ENCODE data around the gene KLC1. TPM values are rescaled to one million over a fixed set of nuclear protein-coding genes. Genes with fewer than 3 reads are reported as not detected.
A peak's percentile ranks its signal among the peaks of the same experiment; 100 is the strongest.

Gene KLC1
- total RNA-seq, 1 donor from 2014 or later: 211 TPM

- H3K27ac Mint-ChIP-seq (ENCODE audit: unreplicated experiment): no peak overlapping the region
- no peaks in the 10 kb centered on the region for H3K9me3 Mint-ChIP-seq (ENCODE audit: unreplicated experiment)
These were observed 54.1 kb downstream of the KLC1 start for GRCh38 chr14:103683139-103683538.

GRCh38 chr14:103684471-103684870 is 55.5 kb downstream of the KLC1 start:
- Mint-ChIP-seq H3K4me1 (ENCODE audit: unreplicated experiment) (peaks cover 24% of the 10 kb centered on the region), H3K27me3 (ENCODE audit: unreplicated experiment) (no peaks in the 10 kb centered on the region), H3K36me3 (ENCODE audit: unreplicated experiment) (peaks cover 61% of the 10 kb centered on the region), H3K9me3 (ENCODE audit: unreplicated experiment) (no peaks in the 10 kb centered on the region), H3K27ac (ENCODE audit: unreplicated experiment) (no peak overlapping the region), H3K4me3 (ENCODE audit: unreplicated experiment) (no peak overlapping the region)
- no peak for TF ChIP-seq CTCF (IDR thresholded peaks at IDR 0.05)
- DNase-seq (ENCODE audit: extremely low spot score, unreplicated experiment): no peak

More at GRCh38 chr14:103683139-103683538, 54.1 kb downstream of the KLC1 start:
- DNase-seq (ENCODE audit: extremely low spot score, unreplicated experiment): no peak
- H3K4me1 Mint-ChIP-seq (ENCODE audit: unreplicated experiment): peaks cover 26% of the 10 kb centered on the region
- peaks cover 60% of the 10 kb centered on the region for H3K36me3 Mint-ChIP-seq (ENCODE audit: unreplicated experiment)
- H3K4me3 Mint-ChIP-seq (ENCODE audit: unreplicated experiment): no peak overlapping the region
- no peak for TF ChIP-seq CTCF (IDR thresholded peaks at IDR 0.05)
- H3K27me3 Mint-ChIP-seq (ENCODE audit: unreplicated experiment): no peaks in the 10 kb centered on the region

GRCh38 chr14:103684871-103685270 is 55.9 kb downstream of the KLC1 start:
- Mint-ChIP-seq H3K36me3 (ENCODE audit: unreplicated experiment) (peaks cover 60% of the 10 kb centered on the region), H3K4me1 (ENCODE audit: unreplicated experiment) (peaks cover 20% of the 10 kb centered on the region), H3K27me3 (ENCODE audit: unreplicated experiment) (no peaks in the 10 kb centered on the region), H3K27ac (ENCODE audit: unreplicated experiment) (no peak overlapping the region), H3K4me3 (ENCODE audit: unreplicated experiment) (no peak overlapping the region), H3K9me3 (ENCODE audit: unreplicated experiment) (no peaks in the 10 kb centered on the region)
- TF ChIP-seq CTCF (IDR thresholded peaks at IDR 0.05): no peak
- no peak for DNase-seq (ENCODE audit: extremely low spot score, unreplicated experiment)

- H3K9me3 Mint-ChIP-seq (ENCODE audit: unreplicated experiment): no peaks in the 10 kb centered on the region
- TF ChIP-seq CTCF (IDR thresholded peaks at IDR 0.05): no peak
- peaks cover 14% of the 10 kb centered on the region for H3K4me1 Mint-ChIP-seq (ENCODE audit: unreplicated experiment)
- no peak overlapping the region for H3K4me3 Mint-ChIP-seq (ENCODE audit: unreplicated experiment)
- peaks cover 60% of the 10 kb centered on the region for H3K36me3 Mint-ChIP-seq (ENCODE audit: unreplicated experiment)
- H3K27ac Mint-ChIP-seq (ENCODE audit: unreplicated experiment): peak overlapping the region; percentile 58
- no peak for DNase-seq (ENCODE audit: extremely low spot score, unreplicated experiment)
- H3K27me3 Mint-ChIP-seq (ENCODE audit: unreplicated experiment): no peaks in the 10 kb centered on the region
These were observed 56.5 kb downstream of the KLC1 start for GRCh38 chr14:103685276-103686211.

GRCh38 chr14:103686831-103687485 is 57.9 kb downstream of the KLC1 start:
- DNase-seq (ENCODE audit: extremely low spot score, unreplicated experiment): no peak
- H3K27me3 Mint-ChIP-seq (ENCODE audit: unreplicated experiment): no peaks in the 10 kb centered on the region
- no peak overlapping the region for H3K4me3 Mint-ChIP-seq (ENCODE audit: unreplicated experiment)
- no peak for TF ChIP-seq CTCF (IDR thresholded peaks at IDR 0.05)
- no peaks in the 10 kb centered on the region for H3K9me3 Mint-ChIP-seq (ENCODE audit: unreplicated experiment)
- peaks cover 13% of the 10 kb centered on the region for H3K4me1 Mint-ChIP-seq (ENCODE audit: unreplicated experiment)
- H3K36me3 Mint-ChIP-seq (ENCODE audit: unreplicated experiment): peaks cover 51% of the 10 kb centered on the region
- peak overlapping the region; percentile 83 for H3K27ac Mint-ChIP-seq (ENCODE audit: unreplicated experiment)
